ENCODE measurements around the gene GALNT13. TPM values are rescaled to one million over a fixed set of nuclear protein-coding genes. Genes with fewer than 3 reads are reported as not detected.

GALNT13 gene
- total RNA-seq, 1 donor from 2014 or later, result 0.13 TPM

DNA sequence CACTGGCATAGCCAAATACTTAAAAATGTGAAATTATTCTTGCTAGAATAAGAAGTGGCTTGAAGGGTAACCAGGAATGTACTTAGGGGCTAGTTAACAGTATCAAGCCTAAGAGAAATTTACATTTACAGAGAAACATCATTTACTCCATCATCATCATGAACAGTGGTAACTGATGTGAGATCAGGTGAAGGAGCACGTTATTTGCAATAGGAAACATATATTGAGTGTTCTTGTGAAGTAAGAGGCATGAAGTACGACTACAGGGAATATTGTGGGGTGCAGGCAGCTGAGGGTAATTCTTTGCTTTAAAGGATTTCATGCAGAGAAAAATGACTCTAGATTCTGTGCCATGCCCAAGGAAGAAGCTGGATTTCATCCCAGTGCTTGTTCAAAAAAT lies 220.8 kb downstream of the GALNT13 start:
- intact Hi-C loops (cut with DNase I), result no loop called here
- DNase-seq (ENCODE audit: low spot score), result no peak

DNA sequence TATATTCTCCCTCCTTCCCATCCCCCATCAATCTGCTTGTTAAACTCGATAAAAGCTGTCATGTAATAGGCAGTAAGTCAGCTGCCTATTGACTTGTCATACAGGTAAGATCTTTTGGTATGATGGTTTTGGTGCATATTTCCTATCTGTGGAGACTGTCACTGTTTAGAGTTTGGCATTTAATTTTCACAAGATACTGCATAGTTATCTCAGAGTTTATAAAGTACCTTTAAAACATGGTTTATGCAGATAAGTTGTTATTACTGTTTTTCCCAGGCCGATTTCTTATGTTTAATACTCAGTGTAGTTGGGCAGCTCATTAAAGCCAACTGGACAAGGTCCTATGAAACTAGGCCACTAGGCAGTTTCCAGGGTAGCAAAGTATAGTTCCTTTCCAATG lies 222.1 kb downstream of the GALNT13 start:
- no peak for DNase-seq (ENCODE audit: low spot score)
- intact Hi-C loops (cut with DNase I), result no loop called here

DNA sequence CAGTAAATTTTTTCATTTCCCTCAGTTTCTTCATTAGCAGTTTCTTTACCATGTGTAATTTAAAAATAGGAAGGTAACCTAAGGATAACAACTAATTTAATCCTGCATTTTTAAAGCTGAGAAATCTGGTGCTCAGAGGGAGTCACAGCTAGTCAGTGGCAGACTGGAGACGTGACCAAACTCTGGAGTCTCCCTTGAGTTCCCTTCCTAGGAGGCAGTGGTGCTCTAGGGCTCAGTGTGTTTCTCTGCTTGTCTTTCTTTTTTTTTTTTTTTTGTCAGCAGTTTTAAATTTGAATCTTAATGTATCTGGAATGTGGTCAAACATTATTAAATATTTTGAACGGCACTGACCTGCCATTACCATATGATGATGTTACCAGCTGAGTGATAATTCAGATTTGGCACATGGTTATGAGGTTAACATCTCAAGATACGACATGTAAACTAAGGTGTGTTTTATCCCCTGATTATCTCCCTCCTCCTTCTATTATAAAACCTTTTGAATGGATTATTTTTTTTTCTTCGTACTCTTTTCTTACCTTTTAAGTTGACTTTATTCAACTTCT lies 226.2 kb downstream of the GALNT13 start:
- intact Hi-C loops (cut with DNase I), result no loop called here
- DNase-seq (ENCODE audit: low spot score), result no peak

DNA sequence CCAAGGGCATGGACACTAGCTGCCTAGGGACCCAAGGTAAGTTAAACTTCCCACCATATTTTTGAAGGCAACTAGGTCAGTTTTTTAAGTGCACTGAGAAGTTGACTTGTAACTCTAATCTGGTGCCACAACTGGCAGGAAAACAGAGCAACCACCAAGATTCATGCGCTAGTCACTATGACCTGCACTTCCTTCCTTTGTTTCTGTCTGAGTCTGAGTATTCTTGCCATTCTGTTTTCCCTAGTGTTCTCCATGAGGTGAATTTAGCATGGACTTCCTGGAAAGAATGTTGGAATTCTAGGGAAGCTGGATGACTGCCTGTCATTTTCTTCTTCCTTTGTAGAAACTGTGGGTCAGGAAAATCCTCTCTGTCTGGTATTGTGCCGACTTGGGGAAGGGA lies 249.0 kb downstream of the GALNT13 start:
- intact Hi-C loops (cut with DNase I), result no loop called here
- DNase-seq (ENCODE audit: low spot score), result no peak

DNA sequence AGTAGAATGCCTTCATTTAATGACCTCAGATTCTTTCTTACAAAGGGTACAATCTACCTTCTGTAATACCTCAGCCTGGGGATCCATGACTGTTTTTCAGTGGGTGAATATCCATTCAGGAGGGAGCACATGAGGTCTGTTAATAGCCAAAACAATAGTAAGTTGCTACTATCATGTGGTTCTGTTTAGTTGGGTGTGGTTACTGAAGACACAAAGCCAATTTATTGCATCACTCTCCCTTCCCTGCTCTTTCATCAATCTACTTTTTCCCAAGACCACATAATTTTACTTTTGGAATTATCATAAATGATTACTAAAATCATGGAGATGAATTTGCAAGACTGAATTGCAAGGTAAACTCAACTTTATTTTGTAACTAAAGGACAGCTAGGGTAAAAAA lies 254.2 kb downstream of the GALNT13 start:
- no peak for DNase-seq (ENCODE audit: low spot score)
- intact Hi-C loops (cut with DNase I), result no loop called here

DNA sequence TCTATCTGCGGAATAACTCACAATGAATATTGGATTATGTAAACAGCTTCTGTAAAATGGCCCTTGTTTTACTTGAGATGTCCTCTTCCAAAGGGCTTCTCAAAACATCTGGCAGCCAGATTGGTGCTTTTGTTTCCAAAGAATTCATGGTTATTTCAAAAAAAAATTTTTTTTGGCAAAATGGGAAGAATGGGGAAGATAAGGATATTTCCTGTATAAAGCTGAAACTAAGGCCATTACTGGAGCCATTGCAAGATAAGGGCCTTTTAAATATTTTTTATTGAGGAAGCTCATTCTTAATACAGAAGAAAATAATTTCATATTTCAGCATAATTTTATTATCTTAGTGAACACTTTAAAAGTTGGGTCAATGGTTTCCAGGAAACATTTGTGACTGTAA lies 259.1 kb downstream of the GALNT13 start:
- no peak for DNase-seq (ENCODE audit: low spot score)
- intact Hi-C loops (cut with DNase I), result no loop called here

DNA sequence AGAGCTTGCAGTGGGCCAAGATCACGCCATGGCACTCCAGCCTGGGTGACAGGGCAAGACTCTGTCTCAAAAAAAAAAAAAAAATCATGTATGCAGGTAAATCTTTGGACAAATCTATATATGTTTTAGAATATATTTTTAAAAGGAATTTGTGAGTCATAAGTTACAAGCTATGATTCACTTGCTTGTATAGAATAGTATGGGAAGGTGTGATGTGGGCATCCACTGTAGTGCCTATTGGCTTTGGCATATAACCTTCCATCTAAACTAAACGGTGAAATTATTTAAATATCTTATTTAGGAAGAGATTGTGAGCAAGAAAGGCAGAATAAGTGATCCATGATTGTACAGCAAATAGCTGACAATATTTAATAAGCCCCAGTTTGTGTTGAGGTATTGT lies 261.1 kb downstream of the GALNT13 start:
- no peak for DNase-seq (ENCODE audit: low spot score)
- intact Hi-C loops (cut with DNase I), result no loop called here

DNA sequence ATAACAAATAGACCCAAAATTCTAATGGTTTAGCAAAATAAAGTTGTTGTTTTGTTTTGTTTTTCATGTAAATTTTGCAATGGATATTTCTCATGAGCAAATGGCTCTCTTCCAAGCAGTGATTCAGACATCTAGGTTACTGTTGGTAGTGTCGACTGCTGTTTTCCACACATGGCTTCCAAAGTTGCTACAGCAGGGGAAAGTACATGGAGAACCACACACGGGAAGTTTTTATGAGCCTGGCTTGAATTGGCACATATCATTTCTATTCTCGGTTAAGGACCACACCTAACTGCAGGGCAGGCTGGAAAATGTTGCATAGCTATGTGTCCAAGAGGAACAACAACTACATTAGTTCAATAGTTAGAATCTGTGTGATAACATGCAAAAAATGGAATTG lies 262.1 kb downstream of the GALNT13 start:
- no peak for DNase-seq (ENCODE audit: low spot score)
- intact Hi-C loops (cut with DNase I), result no loop called here

DNA sequence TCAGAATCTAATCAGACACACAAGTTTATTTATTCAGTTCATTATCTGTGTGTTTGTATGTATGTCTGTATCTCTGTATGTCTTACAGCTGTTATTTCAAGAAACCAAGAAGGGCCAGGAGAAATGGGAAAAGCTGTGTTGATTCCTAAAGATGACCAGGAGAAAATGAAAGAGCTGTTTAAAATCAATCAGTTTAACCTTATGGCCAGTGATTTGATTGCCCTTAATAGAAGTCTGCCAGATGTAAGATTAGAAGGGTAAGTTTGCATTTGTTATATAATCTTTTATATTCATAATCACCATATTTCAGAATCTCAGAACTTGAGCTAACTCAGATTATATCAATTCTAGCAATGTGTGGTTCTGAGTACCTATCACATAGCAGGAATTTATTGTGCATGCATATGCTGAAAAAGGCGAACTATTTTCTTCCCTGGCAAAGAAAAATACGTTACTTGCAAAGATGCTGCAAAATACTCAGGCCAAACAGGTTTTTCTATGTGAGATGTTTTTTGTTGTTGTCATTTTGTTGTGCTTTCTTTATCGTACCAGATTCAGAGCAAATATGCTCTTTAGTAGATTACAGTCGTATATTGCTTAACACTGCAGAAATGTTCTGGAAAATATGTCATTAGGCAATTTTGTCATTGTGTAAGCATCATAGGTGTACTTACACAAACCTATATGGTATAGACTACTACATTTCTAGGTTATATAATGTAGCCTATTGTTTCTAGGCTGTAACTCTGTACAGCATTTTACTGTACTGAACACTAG lies 268.7 kb downstream of the GALNT13 start:
- DNase-seq (ENCODE audit: low spot score), result no peak
- intact Hi-C loops (cut with DNase I), result no loop called here

DNA sequence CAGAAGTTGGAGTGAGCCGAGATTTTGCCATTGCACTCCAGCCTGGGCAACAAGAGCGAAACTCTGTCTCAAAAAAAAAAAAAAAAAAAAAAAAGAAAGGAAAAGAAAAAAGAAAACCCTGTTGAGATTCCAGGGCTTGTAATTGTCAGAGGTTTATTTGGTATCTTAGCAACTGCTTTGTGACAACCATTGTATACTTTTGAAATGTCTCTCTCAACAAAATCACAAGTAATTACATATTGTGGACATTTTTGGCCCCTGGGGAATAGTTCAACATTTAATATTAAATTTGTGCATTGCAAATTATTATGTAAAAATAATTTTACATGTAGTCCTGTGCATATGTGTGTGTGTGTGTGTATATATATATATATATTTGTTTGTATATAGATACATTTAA lies 270.8 kb downstream of the GALNT13 start:
- intact Hi-C loops (cut with DNase I), result no loop called here
- no peak for DNase-seq (ENCODE audit: low spot score)

DNA sequence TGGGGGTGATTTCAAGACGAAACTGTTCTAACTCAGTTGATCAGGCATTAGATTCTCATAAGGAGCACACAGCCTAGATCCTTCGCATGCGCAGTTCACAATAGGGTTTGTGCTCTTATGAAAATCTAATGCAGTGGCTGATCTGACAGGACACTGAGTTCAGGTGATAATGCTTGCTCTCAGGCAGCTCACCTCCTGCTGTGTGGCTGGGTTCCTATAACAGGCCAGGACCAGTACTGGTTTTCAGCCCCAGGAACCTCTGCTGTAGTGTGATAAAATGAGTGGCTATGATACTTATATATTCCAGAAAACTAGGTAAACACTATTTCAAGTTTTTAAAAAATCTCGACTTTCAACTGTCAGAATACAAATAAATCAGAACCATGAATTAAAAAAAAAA lies 271.4 kb downstream of the GALNT13 start:
- no peak for DNase-seq (ENCODE audit: low spot score)
- intact Hi-C loops (cut with DNase I), result no loop called here

DNA sequence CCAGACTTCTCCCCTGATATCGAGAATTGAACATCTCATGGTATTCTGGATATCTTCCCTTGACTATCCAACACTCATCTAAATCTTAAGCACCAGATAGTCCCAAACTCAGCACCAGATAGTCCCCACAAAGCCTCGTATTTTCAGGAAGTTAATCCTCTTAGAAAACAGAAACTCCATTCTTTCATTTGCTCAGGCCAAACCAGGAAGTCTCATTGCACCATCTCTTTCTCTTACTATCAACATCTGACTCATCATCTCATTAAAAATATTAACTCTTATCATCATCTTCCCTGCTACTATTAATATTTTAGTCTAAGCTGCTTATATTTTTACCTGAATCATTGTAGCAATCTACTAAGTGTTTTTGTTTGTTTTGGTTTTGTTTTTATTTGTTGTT lies 286.4 kb downstream of the GALNT13 start:
- no peak for DNase-seq (ENCODE audit: low spot score)
- intact Hi-C loops (cut with DNase I), result no loop called here

DNA sequence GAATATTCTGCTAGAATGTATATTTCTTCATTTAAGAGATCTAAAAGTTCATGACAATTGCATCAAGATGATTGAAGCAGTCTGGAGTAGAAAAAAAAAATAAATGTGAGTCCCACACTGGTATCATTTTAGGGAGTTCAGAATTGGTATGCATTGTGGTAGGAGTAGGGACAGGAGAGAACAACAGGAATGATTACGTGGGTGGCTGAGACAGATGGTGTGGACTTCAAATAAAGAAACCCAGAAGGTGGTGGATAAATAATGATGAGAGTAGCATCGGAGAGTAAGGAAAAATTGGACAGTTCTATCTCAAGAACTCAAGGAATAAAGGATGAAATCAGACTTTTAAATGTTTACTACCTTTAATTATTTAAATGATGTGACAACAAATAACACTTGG lies 289.6 kb downstream of the GALNT13 start:
- DNase-seq (ENCODE audit: low spot score), result no peak
- intact Hi-C loops (cut with DNase I), result no loop called here

DNA sequence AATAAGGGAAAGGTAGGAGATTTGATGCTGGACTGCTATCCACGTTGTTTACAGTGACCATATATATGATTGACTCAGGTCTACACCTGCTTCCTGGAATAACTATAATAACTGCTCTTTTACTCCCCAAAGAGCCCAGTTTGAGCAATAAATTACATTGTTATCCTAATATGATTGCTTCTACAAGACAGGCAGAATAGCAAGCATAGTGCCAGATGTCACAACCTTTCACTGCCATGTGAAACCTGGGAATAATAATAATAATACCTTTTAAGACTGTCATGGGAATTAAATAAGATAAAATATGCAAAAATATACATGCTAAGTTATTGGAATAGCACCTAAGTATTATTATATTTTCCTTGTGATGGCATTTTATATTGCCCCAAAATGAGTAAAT lies 298.7 kb downstream of the GALNT13 start:
- no peak for DNase-seq (ENCODE audit: low spot score)
- intact Hi-C loops (cut with DNase I), result no loop called here

DNA sequence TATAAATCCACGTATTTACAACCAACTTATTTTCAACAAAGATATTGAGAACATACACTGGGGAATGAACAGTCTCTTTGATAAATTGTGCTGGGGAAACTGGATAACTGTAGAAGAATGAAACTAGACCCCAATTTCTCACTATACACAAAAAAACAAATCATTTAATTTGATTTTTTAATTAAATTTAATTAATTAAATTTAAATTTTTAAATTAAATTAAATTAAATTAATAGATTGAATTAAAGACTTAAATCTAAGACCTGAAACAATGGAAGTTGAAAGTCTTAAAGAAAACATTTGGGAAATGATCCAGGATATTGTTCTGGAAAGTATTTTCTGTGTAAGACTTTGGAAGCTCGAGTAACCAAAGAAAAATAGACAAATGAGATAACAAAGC lies 301.4 kb downstream of the GALNT13 start:
- DNase-seq (ENCODE audit: low spot score), result no peak
- intact Hi-C loops (cut with DNase I), result no loop called here

DNA sequence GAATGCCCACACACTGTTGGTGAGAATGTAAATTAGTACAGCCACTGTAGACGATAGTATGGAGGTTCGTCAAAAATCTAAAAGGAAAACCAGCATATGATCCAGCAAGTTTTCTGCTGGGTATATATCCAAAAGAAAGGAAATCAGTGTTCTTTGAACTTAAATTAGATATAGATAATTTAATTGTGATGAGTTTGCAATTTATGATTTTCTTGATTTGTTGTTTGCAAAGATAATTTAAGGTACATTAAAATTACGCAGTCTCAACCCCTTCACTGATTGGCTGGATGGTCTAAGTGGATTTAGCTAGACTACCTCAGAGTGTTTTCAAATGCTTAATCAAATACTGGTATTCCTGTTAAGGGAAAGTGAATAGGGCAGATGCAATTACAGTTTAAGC lies 302.2 kb downstream of the GALNT13 start:
- no peak for DNase-seq (ENCODE audit: low spot score)
- intact Hi-C loops (cut with DNase I), result no loop called here

DNA sequence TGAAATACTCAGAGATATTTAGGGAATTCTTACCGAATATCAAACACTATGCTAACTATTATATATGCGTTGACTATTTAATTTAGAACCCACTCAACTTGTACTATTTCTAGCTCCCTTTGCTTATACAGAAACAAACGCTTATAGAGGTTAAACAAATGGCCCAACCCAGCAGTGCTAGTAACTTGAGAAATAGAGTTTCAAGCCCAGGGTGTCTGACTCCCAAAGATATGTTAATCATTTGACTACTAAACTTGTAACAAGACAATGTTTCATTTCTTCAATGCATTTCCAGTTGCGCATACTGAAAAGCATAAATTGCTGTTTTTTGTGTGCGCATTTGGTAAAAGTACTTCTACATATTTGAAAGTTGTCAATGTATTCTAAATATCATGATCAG lies 310.3 kb downstream of the GALNT13 start:
- no peak for DNase-seq (ENCODE audit: low spot score)
- intact Hi-C loops (cut with DNase I), result no loop called here

DNA sequence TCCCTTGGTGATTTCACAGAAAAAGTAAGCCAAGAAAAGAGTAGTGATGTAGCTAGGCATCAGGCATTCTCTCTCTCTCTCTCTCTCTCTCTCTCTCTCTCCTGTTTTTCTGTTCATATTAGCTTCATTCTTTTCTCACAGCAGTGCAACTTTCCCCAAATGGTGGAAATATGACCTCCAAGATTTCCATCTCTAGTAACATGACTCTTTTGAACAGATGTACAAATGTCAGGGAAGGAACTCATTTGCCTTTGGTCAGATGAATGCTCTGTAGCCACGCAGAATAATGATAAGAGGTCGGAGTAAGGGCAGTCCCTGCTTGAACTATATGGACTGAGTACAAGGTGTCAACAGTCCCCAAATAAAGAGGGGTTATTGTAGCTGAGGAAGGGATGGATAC lies 316.2 kb downstream of the GALNT13 start:
- intact Hi-C loops (cut with DNase I), result no loop called here
- DNase-seq (ENCODE audit: low spot score), result no peak

DNA sequence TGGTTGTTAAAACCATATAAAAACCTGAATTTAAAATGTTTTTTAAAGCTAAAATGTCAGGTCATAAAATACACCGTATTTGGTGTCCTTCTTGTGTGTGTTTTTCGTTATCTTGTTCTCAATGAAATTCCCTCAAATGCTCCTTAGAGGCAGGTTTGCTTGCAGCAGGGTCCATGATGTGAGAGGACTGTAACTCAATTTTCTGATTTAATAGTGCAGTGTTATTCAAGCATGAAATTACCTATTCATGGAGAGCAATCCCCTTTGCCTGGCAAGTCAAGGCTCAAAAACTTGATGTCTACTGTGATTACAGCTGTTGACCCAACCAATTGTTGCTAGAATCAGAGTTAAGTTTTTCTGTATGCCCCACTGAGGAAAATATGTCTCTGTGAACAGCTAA lies 318.2 kb downstream of the GALNT13 start:
- intact Hi-C loops (cut with DNase I), result no loop called here
- DNase-seq (ENCODE audit: low spot score), result no peak

DNA sequence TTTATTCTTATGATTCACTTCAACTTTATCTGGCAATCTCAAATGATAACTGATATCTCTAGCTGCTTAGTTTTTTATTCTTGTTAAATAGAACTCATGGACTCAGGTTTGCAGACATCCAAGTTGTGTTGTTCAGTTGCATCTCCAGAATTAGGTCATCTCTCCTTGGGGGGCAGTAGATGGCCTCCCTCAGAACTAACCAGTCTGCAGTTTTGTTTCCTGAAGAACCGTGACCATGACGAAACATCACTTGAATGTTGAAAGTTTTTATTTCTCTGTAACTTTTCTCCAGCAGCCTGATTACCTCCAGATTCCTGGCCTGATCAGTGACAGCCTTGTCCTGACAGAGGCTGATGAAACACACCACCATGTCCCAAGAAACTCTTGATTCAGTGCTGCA lies 321.5 kb downstream of the GALNT13 start:
- intact Hi-C loops (cut with DNase I), result no loop called here
- DNase-seq (ENCODE audit: low spot score), result no peak

DNA sequence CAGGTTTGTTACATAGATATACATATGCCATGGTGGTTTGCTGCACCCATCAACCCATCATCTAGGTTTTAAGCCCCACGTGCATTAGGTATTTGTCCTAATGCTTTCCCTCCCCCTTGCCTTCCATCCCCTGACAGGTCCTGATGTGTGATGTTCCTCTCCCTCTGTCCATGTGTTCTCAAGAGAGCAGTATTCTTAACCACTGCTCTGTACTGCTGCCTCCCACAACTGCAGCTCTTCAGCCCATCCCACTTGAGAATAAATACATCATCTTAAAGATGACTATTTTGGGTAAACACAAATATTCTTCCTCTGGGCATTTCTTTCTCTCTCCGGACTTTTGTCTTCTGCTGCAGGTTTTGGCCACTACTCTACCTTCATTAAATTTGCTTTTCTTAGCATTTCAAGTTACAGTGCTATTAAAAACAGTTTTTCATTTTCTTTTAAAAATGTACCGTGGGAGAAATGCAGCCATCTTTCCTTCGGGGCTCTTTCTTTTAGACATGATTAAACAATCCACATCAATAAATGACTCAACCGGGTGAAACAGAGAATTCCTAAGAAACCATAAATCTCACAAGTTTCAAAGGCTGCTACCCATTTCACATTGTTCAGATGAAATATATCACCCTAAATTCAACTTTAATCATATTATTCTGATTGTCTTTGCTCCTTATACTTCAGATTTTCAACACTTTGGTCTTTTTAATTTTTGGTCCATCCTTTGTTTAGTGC lies 323.4 kb downstream of the GALNT13 start:
- DNase-seq (ENCODE audit: low spot score), result no peak
- intact Hi-C loops (cut with DNase I), result no loop called here
